Heart right ventricle (tissue), 16 donors: ENCODE results near the gene MRPL42. TPM values are rescaled to one million over a fixed set of nuclear protein-coding genes. Genes with fewer than 3 reads are reported as not detected.

Experiments
- ATAC-seq, 8 donors: fragments of 200-7000 bp; cut with Tn5 transposase; one replicate each; pipeline ENCODE4 v1.9.1; 2020; ENCODE audit warnings: mild to moderate bottlenecking in 8 of 8, moderate library complexity in 8 of 8, moderate number of reproducible peaks in 1 of 8
- DNase-seq, 2 donors: peaks; one replicate each; pipeline ENCODE4 v3.0.0-alpha.2; 2020
- H3K27ac ChIP-seq, 10 donors: fragments of 200-600 bp; sonication (generic) in 2 of 10; one replicate each; pipeline versions ENCODE4 v1.5.0 to v1.8.0; 2020 to 2022; ENCODE audit warnings: mild to moderate bottlenecking in 3 of 10
- H3K27me3 ChIP-seq, 7 donors: fragments of 200-600 bp; one replicate each; pipeline ENCODE4 v1.8.0; 2021 to 2022; ENCODE audit warnings: mild to moderate bottlenecking in 2 of 7
- H3K36me3 ChIP-seq, 9 donors: fragments of 200-600 bp; sonication (generic) in 1 of 9; one replicate each; pipeline versions ENCODE4 v1.5.0 to v1.8.0; 2020 to 2022; ENCODE audit warnings: mild to moderate bottlenecking in 2 of 9
- H3K4me1 ChIP-seq, 9 donors: fragments of 200-600 bp; sonication (generic) in 1 of 9; one replicate each; pipeline versions ENCODE4 v1.5.0 to v1.8.0; 2020 to 2022; ENCODE audit warnings: mild to moderate bottlenecking in 4 of 9
- H3K4me3 ChIP-seq, 10 donors: fragments of 200-600 bp; sonication (generic) in 2 of 10; one replicate each; pipeline versions ENCODE4 v1.5.0 to v1.8.0; 2020 to 2022; ENCODE audit warnings: mild to moderate bottlenecking in 7 of 10, moderate library complexity in 2 of 10
- H3K9me3 ChIP-seq, 11 donors: fragments of 200-600 bp in 10 of 11; sonication (generic) in 2 of 11; one replicate each; pipeline versions ENCODE4 v1.5.0 to v1.8.0; 2013 to 2022; ENCODE audit warnings: mild to moderate bottlenecking in 2 of 11, control low read depth in 1 of 11, moderate library complexity in 1 of 11
- CTCF ChIP-seq, 9 donors: fragments of 200-600 bp; sonication (generic) in 2 of 9; IDR thresholded peaks; one replicate each; pipeline versions ENCODE4 v1.5.0 to v1.8.0; 2021 to 2022; ENCODE audit warnings: antibody characterized with exemption in 9 of 9, mild to moderate bottlenecking in 5 of 9, moderate library complexity in 1 of 9
- WGBS, 2 donors: extraction: QIAGEN DNeasy Blood & Tissue Kit; methylation state at CpG; one replicate each; pipeline ENCODE4 v1.1.7; 2013; ENCODE audit warnings: inconsistent platforms in 1 of 2; 5-methylcytosine and 5-hydroxymethylcytosine counted together
- intact Hi-C, 10 donors: fragments of 100-400 bp; cut with DNase I; formaldehyde crosslinking; loops; one replicate each; pipeline versions ENCODE4 v1.11.1 to v1.14.2; 2022
- polyA plus RNA-seq, 2 donors: library from polyadenylated mRNA; stranded (reverse); fragments of 200-250 nt; gene quantifications; one replicate each; pipeline ENCODE4 v1.2.3, GENCODE V29; 2013
- total RNA-seq, 10 donors: library from RNA; stranded (reverse); fragmentation: NEBNext Ultra II Directional in 3 of 10; extraction: Animal tissue kit (Norgen Biotek cat#: 25700) in 3 of 10; gene quantifications; one replicate each; pipeline versions ENCODE4 v1.2.1 to v1.2.4, GENCODE V29; 2021 to 2023
- donor health status: Arrhythmogenic right ventricular cardiomyopathy.
- donor health status: ischemic (EF 13 %, LVEDD 7.1; RV severe dilation, severe dysfunction).
- donor health status: healthy with polysubstance abuse.
- donor health status: DM: no; HTN: yes; CAD: no.
- donor health status: DM: no; HTN: no; CAD: no.
- donor health status: ischemic (EF 25% LVEDD 6.9; RV normal size, moderate dysfunction).
- donor health status: ischemic (EF 25% LVEDD 5.7; RV mildly dilated, moderate dysfunction).
- donor health status: healthy.
- donor health status: DM: yes; HTN: yes; CAD: no.
- donor health status: Ischemic cardiomyopathy.
- donor health status: ischemic (EF 35%, LVEDD 5.7; RV mildly dilated, moderate dysfunction).
- donor health status: nonischemic (EF 11% LVEDD 7.7; RV severe dilation, severe dysfunction).
- donor health status: DM: yes; HTN: yes; CAD: no.
- donor health status: PGD.
- donor health status: ischemic (EF 29% LVEDD 5.4; RV normal size, mild dysfunction).
- donor health status: nonischemic (EF 23%, LVEDD 6.1; RV moderate dilation, normal function).

MRPL42 gene
- total and polyA plus RNA-seq, 12 donors, result 17.4 to 59.6 (median 43.9) TPM

- Histone ChIP-seq H3K4me1 (peaks cover 9 to 84% (median 67%) of the 10 kb centered on the region in 9 donors), H3K9me3 (no peaks in the 10 kb centered on the region), H3K27me3 (no peaks in the 10 kb centered on the region), H3K4me3 (no peak overlapping the region), H3K36me3 (no peaks in the 10 kb centered on the region), H3K27ac (peak overlapping the region in 1 of 10 donors; percentile 33)
- ATAC-seq (no peak), DNase-seq (no peak)
- TF ChIP-seq CTCF (IDR thresholded peaks at IDR 0.05), result no peak
- intact Hi-C loops, result loop anchor here in 4 of 10 donors (10.0 kb wide), 1 partner anchor 637 kb away; no protein-coding TSS in a partner anchor
- WGBS, 2 donors, result 50 to 53% methylated on average over 2 of the region's 2 CpGs
Observed at GRCh38 chr12:93422050-93422449, 45.3 kb upstream of the MRPL42 start.

DNA sequence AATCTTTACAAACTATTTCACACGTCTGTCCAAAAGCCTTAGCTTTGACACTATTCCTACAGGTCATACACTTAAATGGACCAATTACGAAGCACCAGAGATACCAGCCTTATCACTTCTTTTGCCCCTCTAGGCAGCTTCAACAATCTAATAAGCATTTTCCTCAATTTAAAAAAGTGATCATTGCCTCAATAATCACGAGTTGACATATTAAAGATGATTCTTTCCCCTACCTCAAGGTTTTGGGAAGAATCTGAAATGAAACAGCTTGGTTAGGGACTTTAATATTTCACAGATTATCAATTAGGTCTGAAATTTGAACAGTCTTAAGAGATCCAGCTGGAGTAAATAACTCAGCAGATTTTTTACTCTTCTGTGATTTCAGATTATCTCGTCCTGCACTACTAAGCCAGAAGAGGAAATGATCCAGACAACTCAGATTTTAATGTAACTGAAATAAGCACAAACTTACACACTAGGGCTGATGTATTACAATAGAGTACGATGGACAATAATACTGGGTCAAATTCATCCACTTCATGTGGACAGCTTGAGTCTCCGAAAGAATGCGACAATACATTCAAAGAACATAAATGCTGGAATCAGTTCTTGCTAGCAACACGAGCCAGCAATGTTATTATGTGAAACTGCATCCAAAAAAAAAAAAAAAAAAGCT, 41.4 kb upstream of the MRPL42 start:
- ATAC-seq, result no peak
- no peak for DNase-seq
- no peak for TF ChIP-seq CTCF (IDR thresholded peaks at IDR 0.05)
- Histone ChIP-seq H3K4me1 (peaks cover 14 to 95% (median 86%) of the 10 kb centered on the region in 9 donors), H3K4me3 (peak overlapping the region in 1 of 10 donors; percentile 8), H3K9me3 (no peaks in the 10 kb centered on the region), H3K27me3 (no peaks in the 10 kb centered on the region), H3K36me3 (no peaks in the 10 kb centered on the region), H3K27ac (peak overlapping the region in 9 of 10 donors; percentile 5 to 72 (median 28))
- intact Hi-C loops, result loop anchor here in 4 of 10 donors (10.0 kb wide), 1 partner anchor 641 kb away; no protein-coding TSS in a partner anchor
- 32 to 33% methylated on average over 8 of the region's 8 CpGs for WGBS, 2 donors

DNA sequence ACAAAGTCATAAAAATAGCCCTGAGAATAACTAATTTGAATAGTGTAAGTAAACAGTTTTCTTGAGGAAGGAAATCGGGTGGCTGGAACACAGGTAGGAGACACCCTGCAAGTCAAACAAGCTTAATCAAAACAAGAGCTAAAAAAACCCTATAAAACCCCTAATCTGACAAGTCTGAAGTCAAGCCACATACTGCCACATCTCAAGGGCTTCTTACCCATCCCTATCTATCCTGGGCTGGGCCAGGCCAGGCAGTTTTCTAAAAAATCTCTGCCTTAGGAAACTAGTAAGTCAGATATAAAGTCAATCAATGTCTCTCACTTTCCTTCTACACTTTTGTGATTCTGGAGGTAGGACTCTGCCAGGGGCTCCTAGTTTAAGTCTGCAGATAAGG, 40.9 kb upstream of the MRPL42 start:
- H3K27ac ChIP-seq, result peak overlapping the region in 7 of 10 donors; percentile 17 to 72 (median 34)
- ATAC-seq, result peak in 2 of 8 donors; percentile 9 to 21
- no peak for DNase-seq
- H3K4me1 ChIP-seq, result peaks cover 14 to 96% (median 88%) of the 10 kb centered on the region in 9 donors
- H3K9me3 ChIP-seq, result no peaks in the 10 kb centered on the region
- H3K27me3 ChIP-seq, result no peaks in the 10 kb centered on the region
- intact Hi-C loops, result loop anchor here in 4 of 10 donors (10.0 kb wide), 1 partner anchor 642 kb away; no protein-coding TSS in a partner anchor
- H3K36me3 ChIP-seq, result no peaks in the 10 kb centered on the region
- peak overlapping the region in 1 of 10 donors; percentile 8 for H3K4me3 ChIP-seq
- WGBS, 2 donors, result 40 to 46% methylated on average over 1 of the region's 1 CpG
- TF ChIP-seq CTCF (IDR thresholded peaks at IDR 0.05), result no peak

DNA sequence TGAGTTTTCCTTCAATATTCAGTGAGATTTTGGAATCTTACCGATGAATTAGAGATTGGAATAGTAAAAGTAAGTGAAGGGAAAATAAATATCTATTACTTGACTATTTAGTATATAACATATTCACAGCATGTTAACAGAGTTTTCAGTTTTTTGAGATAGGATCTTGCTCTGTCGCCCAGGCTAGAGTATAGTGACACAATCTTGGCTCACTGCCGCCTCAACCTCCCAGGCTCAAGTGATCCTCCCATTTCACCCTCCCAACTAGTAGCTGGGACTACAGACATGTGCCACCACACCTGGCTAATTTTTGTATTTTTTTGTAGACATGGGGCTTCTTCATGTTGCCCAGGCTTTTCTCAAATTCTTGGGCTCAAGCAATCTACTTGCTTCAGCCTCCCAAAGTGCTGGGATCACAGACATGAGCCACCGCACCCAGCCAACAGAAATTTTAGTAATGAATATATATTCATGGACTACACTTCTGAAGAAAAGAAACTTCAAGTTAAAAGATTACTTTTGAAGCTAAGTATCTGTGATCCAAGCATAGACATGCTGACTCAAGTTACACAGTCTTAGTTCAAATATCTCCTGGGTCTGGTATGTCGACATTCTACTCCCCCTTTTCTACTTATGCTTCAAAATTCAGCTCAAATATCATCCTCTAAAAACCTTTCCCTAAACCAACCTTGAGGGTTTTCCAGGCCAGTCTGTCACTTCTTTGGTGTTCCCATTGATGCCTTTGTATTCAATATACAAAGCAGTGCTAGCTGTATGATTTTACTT, 39.3 kb upstream of the MRPL42 start:
- intact Hi-C loops, result loop anchor here in 4 of 10 donors (10.0 kb wide), 1 partner anchor 643 kb away; no protein-coding TSS in a partner anchor
- H3K4me3 ChIP-seq, result no peak overlapping the region
- no peaks in the 10 kb centered on the region for H3K9me3 ChIP-seq
- TF ChIP-seq CTCF (IDR thresholded peaks at IDR 0.05), result no peak
- WGBS, 2 donors, result 66 to 72% methylated on average over 5 of the region's 5 CpGs
- H3K4me1 ChIP-seq, result peaks cover 14 to 94% (median 88%) of the 10 kb centered on the region in 9 donors
- ATAC-seq, result peak in 2 of 8 donors; percentile 40 to 42
- no peak for DNase-seq
- H3K27ac ChIP-seq, result peak overlapping the region in 1 of 10 donors; percentile 72
- H3K36me3 ChIP-seq, result no peaks in the 10 kb centered on the region
- H3K27me3 ChIP-seq, result no peaks in the 10 kb centered on the region
